HEK293 (cell line): ENCODE results near the gene OR2AT4.

Experiments
- CTCF ChIA-PET: fragments of 350-600 bp; formaldehyde crosslinking; extraction: SDS; loops from one replicate; lab custom pipeline; 2021; ENCODE audit warnings: antibody characterized with exemption; lab: Yijun Ruan, JAX
- POLR2A ChIA-PET: fragments of 300-600 bp; formaldehyde crosslinking; extraction: SDS; loops from one replicate; lab custom pipeline; 2020; ENCODE audit warnings: antibody characterized with exemption, inconsistent platforms; lab: Yijun Ruan, JAX
- H3K27ac ChIP-seq: fragments of 200-500 bp; sonication (Bioruptor generic); 2 replicates; pipeline ENCODE4 v1.5.1; 2014; ENCODE audit warnings: low read depth, low read length, control low read depth, inconsistent platforms; ENCODE audit errors: extremely low read depth
- H3K36me3 ChIP-seq, 2 experiments: fragments of 200-500 bp in 1 of 2; sonication (Bioruptor generic) in 1 of 2; 1 replicate in 1 of 2; 2 replicates in 1 of 2; pipeline ENCODE4 v1.5.1; 2014 to 2017; ENCODE audit warnings: inconsistent platforms in 2 of 2, low read length in 2 of 2; ENCODE audit not compliant: control insufficient read depth in 2 of 2, insufficient read depth in 1 of 2
- H3K4me1 ChIP-seq: fragments of 200-500 bp; sonication (Bioruptor generic); 2 replicates; pipeline ENCODE4 v1.5.1; 2014; ENCODE audit warnings: mild to moderate bottlenecking, low read length, inconsistent platforms; ENCODE audit not compliant: control insufficient read depth, insufficient read depth
- H3K4me3 ChIP-seq: 2 replicates; pipeline ENCODE4 v1.5.1; 2011; ENCODE audit warnings: low read depth, mild to moderate bottlenecking, control low read depth, low read length, moderate library complexity
- H3K9me3 ChIP-seq: fragments of 200-500 bp; sonication (Bioruptor generic); 2 replicates; pipeline ENCODE4 v1.5.1; 2014; ENCODE audit warnings: low read depth, low read length, inconsistent platforms; ENCODE audit not compliant: control insufficient read depth, insufficient read depth
- GLIS1 ChIP-seq: fragments of 450-650 bp; formaldehyde crosslinking; IDR thresholded peaks from 2 replicates; pipeline ENCODE4 v1.5.1; 2016; ENCODE audit warnings: missing biosample characterization, missing genetic modification characterization
- KLF1 ChIP-seq: fragments of 450-650 bp; formaldehyde crosslinking; IDR thresholded peaks from 2 replicates; pipeline ENCODE4 v1.5.1; 2016; ENCODE audit warnings: missing biosample characterization, missing genetic modification characterization
- KLF10 ChIP-seq: fragments of 450-650 bp; IDR thresholded peaks from 2 replicates; pipeline ENCODE4 v1.5.1; 2018; ENCODE audit warnings: missing biosample characterization, mild to moderate bottlenecking, missing genetic modification characterization
- SP7 ChIP-seq: fragments of 450-650 bp; formaldehyde crosslinking; IDR thresholded peaks from 2 replicates; pipeline ENCODE4 v1.5.1; 2016; ENCODE audit warnings: missing biosample characterization, missing genetic modification characterization
- ZBTB1 ChIP-seq: fragments of 450-650 bp; formaldehyde crosslinking; IDR thresholded peaks from 2 replicates; pipeline ENCODE4 v1.5.1; 2016; ENCODE audit warnings: missing biosample characterization, missing genetic modification characterization
- ZNF121 ChIP-seq: fragments of 450-650 bp; formaldehyde crosslinking; IDR thresholded peaks from 2 replicates; pipeline ENCODE4 v1.5.1; 2016; ENCODE audit warnings: missing biosample characterization, missing genetic modification characterization
- ZNF426 ChIP-seq: fragments of 450-650 bp; formaldehyde crosslinking; IDR thresholded peaks from 2 replicates; pipeline ENCODE4 v1.5.1; 2017; ENCODE audit warnings: missing biosample characterization, missing genetic modification characterization, mild to moderate bottlenecking, inconsistent platforms, moderate library complexity
- ZNF48 ChIP-seq: fragments of 450-650 bp; formaldehyde crosslinking; IDR thresholded peaks from 2 replicates; pipeline ENCODE4 v1.5.1; 2016; ENCODE audit warnings: missing biosample characterization, missing genetic modification characterization
- ZNF701 ChIP-seq: fragments of 450-650 bp; formaldehyde crosslinking; IDR thresholded peaks from 2 replicates; pipeline ENCODE4 v1.5.1; 2016; ENCODE audit warnings: missing biosample characterization, missing genetic modification characterization
- ZNF777 ChIP-seq: fragments of 450-650 bp; formaldehyde crosslinking; IDR thresholded peaks from 2 replicates; pipeline ENCODE4 v1.5.1; 2017; ENCODE audit warnings: missing biosample characterization, missing genetic modification characterization, borderline replicate concordance
- ZNF792 ChIP-seq: fragments of 450-650 bp; formaldehyde crosslinking; IDR thresholded peaks from 2 replicates; pipeline ENCODE4 v1.5.1; 2016; ENCODE audit warnings: missing biosample characterization, missing genetic modification characterization
- ZNF837 ChIP-seq: fragments of 450-650 bp; formaldehyde crosslinking; IDR thresholded peaks from 2 replicates; pipeline ENCODE4 v1.5.1; 2016; ENCODE audit warnings: missing biosample characterization, missing genetic modification characterization
- ZSCAN16 ChIP-seq: fragments of 450-650 bp; formaldehyde crosslinking; IDR thresholded peaks from 2 replicates; pipeline ENCODE4 v1.5.1; 2016; ENCODE audit warnings: missing biosample characterization, missing genetic modification characterization
- ZSCAN23 ChIP-seq: fragments of 450-650 bp; formaldehyde crosslinking; IDR thresholded peaks from 2 replicates; pipeline ENCODE4 v1.5.1; 2016; ENCODE audit warnings: missing biosample characterization, missing genetic modification characterization
- TF ChIP-seq, protein P1 (sequence below): fragments of 450-650 bp; formaldehyde crosslinking; IDR thresholded peaks from 2 replicates; pipeline ENCODE4 v1.5.1; 2016; ENCODE audit warnings: missing biosample characterization, missing genetic modification characterization, borderline replicate concordance
- TF ChIP-seq, protein P2 (sequence below): fragments of 450-650 bp; formaldehyde crosslinking; IDR thresholded peaks from 2 replicates; pipeline ENCODE4 v1.5.1; 2016; ENCODE audit warnings: missing biosample characterization, missing genetic modification characterization
- TF ChIP-seq, protein P3 (sequence below): fragments of 450-650 bp; formaldehyde crosslinking; IDR thresholded peaks from 2 replicates; pipeline ENCODE4 v1.5.1; 2016; ENCODE audit warnings: missing biosample characterization, missing genetic modification characterization

The OR2AT4 gene

DNA sequence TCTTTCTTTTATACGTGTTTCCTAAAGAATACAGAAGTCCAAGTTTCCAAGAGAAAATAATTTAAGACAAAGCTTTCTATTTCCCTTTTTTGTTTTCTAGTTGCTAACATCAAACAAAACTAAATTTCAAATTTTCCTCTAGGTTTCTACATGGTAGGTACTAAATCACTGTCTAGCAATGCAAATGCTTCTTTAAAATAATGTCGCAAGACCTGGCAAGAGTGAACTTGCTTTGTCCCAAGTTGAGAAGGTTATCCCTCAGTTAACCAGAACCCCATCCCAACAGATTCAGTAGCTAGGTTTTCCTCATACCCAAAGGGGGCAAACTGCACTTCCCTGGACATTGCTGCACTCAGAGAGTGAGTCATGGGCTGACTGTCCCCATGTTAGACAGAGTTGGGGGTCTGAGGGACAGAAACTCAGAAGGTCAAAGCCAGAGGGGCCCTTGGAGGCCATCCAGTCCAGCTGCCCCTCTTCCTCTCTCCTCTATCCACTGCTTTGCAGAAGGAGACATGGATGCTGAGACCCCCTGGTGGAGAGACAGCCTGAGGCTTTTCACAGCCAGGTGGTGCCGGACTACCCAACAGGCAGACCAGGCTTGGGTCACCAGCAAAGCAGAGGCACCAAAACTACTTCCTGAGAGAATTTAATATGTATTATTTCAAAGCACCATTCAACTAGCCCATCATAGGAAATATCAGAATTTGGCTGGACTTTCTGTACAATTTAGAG lies 23.1 kb downstream of the OR2AT4 start:
- Histone ChIP-seq H3K27ac (no peak overlapping the region), H3K36me3 (no peaks in the 10 kb centered on the region), H3K4me3 (no peak overlapping the region), H3K9me3 (no peaks in the 10 kb centered on the region), H3K4me1 (no peaks in the 10 kb centered on the region)
- ChIA-PET CTCF (interaction anchor here (0.9 to 1.3 kb wide), 3 partner anchors 9 to 70 kb away, joined by 3 to 6 read pairs (median 3); no protein-coding TSS in a partner anchor), POLR2A (no interaction called here)
- TF ChIP-seq, protein P1, sequence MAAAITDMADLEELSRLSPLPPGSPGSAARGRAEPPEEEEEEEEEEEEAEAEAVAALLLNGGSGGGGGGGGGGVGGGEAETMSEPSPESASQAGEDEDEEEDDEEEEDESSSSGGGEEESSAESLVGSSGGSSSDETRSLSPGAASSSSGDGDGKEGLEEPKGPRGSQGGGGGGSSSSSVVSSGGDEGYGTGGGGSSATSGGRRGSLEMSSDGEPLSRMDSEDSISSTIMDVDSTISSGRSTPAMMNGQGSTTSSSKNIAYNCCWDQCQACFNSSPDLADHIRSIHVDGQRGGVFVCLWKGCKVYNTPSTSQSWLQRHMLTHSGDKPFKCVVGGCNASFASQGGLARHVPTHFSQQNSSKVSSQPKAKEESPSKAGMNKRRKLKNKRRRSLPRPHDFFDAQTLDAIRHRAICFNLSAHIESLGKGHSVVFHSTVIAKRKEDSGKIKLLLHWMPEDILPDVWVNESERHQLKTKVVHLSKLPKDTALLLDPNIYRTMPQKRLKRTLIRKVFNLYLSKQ (tag by site-specific recombination), result no peak
- TF ChIP-seq ZNF426 (tag by site-specific recombination) (no peak), ZBTB1 (no peak), GLIS1 (tag by site-specific recombination) (no peak), ZNF837 (tag by site-specific recombination) (no peak), ZNF48 (no peak), KLF1 (tag by site-specific recombination) (no peak), ZNF792 (tag by site-specific recombination) (no peak), KLF10 (tag by site-specific recombination) (no peak), ZSCAN23 (no peak), ZNF777 (tag by site-specific recombination) (no peak), ZNF701 (tag by site-specific recombination) (no peak)
- TF ChIP-seq, protein P2, sequence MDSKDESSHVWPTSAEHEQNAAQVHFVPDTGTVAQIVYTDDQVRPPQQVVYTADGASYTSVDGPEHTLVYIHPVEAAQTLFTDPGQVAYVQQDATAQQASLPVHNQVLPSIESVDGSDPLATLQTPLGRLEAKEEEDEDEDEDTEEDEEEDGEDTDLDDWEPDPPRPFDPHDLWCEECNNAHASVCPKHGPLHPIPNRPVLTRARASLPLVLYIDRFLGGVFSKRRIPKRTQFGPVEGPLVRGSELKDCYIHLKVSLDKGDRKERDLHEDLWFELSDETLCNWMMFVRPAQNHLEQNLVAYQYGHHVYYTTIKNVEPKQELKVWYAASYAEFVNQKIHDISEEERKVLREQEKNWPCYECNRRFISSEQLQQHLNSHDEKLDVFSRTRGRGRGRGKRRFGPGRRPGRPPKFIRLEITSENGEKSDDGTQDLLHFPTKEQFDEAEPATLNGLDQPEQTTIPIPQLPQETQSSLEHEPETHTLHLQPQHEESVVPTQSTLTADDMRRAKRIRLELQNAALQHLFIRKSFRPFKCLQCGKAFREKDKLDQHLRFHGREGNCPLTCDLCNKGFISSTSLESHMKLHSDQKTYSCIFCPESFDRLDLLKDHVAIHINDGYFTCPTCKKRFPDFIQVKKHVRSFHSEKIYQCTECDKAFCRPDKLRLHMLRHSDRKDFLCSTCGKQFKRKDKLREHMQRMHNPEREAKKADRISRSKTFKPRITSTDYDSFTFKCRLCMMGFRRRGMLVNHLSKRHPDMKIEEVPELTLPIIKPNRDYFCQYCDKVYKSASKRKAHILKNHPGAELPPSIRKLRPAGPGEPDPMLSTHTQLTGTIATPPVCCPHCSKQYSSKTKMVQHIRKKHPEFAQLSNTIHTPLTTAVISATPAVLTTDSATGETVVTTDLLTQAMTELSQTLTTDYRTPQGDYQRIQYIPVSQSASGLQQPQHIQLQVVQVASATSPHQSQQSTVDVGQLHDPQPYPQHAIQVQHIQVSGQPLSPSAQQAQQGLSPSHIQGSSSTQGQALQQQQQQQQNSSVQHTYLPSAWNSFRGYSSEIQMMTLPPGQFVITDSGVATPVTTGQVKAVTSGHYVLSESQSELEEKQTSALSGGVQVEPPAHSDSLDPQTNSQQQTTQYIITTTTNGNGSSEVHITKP, result no peak
- TF ChIP-seq, protein P3, sequence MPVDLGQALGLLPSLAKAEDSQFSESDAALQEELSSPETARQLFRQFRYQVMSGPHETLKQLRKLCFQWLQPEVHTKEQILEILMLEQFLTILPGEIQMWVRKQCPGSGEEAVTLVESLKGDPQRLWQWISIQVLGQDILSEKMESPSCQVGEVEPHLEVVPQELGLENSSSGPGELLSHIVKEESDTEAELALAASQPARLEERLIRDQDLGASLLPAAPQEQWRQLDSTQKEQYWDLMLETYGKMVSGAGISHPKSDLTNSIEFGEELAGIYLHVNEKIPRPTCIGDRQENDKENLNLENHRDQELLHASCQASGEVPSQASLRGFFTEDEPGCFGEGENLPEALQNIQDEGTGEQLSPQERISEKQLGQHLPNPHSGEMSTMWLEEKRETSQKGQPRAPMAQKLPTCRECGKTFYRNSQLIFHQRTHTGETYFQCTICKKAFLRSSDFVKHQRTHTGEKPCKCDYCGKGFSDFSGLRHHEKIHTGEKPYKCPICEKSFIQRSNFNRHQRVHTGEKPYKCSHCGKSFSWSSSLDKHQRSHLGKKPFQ, result no peak

DNA sequence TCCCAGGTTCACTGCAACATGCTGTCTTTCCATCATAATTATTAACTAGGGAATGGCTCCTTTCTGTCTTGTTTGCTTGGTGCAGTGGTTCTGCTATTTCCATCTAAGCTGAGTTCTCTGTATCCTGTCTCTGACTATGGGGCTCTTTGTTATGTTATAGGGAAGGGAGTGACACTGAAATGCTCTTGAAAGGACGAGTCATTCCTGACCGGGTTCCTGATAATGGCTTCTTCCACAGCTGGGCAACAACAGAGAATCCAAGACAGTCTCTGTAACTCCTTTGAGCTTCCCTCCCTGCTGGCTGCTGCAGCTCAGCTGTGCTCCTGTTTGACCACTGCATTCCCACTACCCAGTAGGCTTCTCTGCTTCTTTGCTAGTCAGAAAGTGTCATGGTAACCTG lies 24.1 kb downstream of the OR2AT4 start:
- no peaks in the 10 kb centered on the region for H3K36me3 ChIP-seq
- ChIA-PET CTCF (interaction anchor here (0.5 to 1.3 kb wide), 3 partner anchors 8 to 68 kb away, joined by 3 to 6 read pairs (median 3); no protein-coding TSS in a partner anchor), POLR2A (interaction anchor here (0.5 kb wide), 1 partner anchor 139 kb away, joined by 4 read pairs; no protein-coding TSS in a partner anchor)
- TF ChIP-seq ZNF426 (tag by site-specific recombination) (no peak), ZSCAN16 (tag by site-specific recombination) (no peak), ZNF121 (tag by site-specific recombination) (no peak), SP7 (tag by site-specific recombination) (no peak)
- no peaks in the 10 kb centered on the region for H3K9me3 ChIP-seq
- no peak overlapping the region for H3K4me3 ChIP-seq
- H3K27ac ChIP-seq, result no peak overlapping the region
- H3K4me1 ChIP-seq, result no peaks in the 10 kb centered on the region
